Measurements from ENCODE around the gene PLEKHD1.

Gene PLEKHD1

DNA sequence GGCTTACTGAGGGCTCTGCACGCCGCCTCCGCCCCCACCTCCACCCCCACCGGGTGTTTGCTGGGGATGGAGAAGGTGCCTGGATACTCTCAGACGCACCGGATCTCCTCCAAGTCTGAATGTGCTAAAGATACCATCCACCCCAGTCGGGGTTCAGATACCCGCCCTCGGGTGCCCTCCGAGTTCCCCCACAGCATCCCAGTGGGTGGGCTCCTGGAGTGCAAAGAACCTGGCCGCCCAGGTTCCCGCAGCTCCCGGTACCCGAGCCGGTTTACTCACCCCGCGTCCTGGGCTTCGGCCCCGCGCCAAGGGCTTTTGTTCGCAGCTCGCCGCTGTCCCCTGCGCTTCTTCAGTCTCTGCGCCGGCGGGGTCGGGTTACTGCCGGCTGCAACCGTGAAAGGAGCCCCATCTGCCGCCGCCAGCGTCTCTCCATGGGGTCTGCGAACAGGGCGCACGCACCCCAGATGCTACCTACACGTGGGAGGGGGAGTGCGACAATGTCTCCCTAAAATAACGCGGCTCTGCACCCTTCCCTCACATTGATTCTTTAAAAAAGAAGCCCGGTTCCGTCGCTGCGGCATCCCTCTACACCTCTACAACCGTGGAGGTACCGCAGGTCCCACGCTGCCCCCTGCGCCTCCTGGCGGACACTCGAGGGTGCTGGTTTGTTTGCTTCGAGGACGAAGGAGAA lies 89.9 kb downstream of the PLEKHD1 start, which contains the start of gene CCDC177:
Gene CCDC177 (minus strand): TSS at position 609 of the 691 bp plus-strand sequence. CDS start 1,249 bp downstream, outside the sequence.
- Mint-ChIP-seq H3K4me1 (ENCODE audit: low read depth in 2 of 2) (peaks cover 9 to 12% of the 10 kb centered on the region in 2 donors), H3K36me3 (ENCODE audit: insufficient read depth) (no peaks in the 10 kb centered on the region), H3K27me3 (peaks cover 45 to 63% of the 10 kb centered on the region in 2 donors), H3K27ac (no peak within 1 kb of the TSS), H3K9me3 (no peaks in the 10 kb centered on the region), H3K4me3 (peak within 1 kb of the TSS; percentile 81 to 83)
- DNase-seq (peak; percentile 65 to 69 (median 65)), ATAC-seq (replicated peaks) (peak; percentile 90)

DNA sequence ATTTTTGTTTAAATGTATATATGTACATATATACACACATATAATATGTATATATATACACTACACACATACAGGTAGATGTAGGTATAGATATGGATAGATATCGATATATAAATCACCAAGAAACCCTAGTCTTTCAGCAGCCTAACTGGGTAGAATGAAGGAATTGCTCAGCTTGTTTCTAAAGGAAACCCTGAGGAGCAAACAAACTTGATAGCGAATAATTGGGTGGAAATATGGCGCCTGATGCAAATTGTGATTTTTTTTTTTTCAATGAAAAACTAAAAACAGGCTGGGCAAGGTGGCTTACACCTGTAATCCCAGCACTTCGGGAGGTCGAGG lies 90.4 kb downstream of the PLEKHD1 start:
- DNase-seq (no peak), ATAC-seq (replicated peaks) (no peak)
- H3K27ac Mint-ChIP-seq: no peak overlapping the region
- peaks cover 42 to 58% of the 10 kb centered on the region in 2 donors for H3K27me3 Mint-ChIP-seq
- H3K9me3 Mint-ChIP-seq: no peaks in the 10 kb centered on the region
- H3K4me3 Mint-ChIP-seq: peak overlapping the region; percentile 81 to 83
- H3K4me1 Mint-ChIP-seq (ENCODE audit: low read depth in 2 of 2): peaks cover 9 to 12% of the 10 kb centered on the region in 2 donors
- no peaks in the 10 kb centered on the region for H3K36me3 Mint-ChIP-seq (ENCODE audit: insufficient read depth)

DNA sequence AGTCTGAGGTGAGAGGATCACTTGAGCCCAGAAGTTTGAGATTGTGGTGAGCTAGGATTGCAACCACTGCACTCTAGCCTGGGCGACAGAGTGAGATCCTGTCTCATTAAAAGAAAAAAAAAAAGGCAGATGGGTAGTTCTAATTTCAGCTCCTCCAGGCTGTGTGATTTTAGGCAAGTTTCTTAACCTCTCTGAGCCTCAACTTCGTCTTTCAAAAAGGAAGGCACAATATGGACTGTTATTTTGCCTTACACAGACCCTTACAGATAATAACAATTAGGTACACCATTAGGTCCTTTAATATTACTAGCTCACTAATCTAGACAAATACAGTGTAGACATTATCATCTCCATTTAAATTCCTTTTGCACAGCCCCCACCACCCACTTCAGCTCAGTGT lies 94.9 kb downstream of the PLEKHD1 start:
- Mint-ChIP-seq H3K4me3 (no peak overlapping the region), H3K36me3 (ENCODE audit: insufficient read depth) (no peaks in the 10 kb centered on the region), H3K27ac (peak overlapping the region in 1 of 2 donors; percentile 50), H3K4me1 (ENCODE audit: low read depth in 2 of 2) (peaks cover 3% of the 10 kb centered on the region in 2 donors), H3K27me3 (peaks cover 21 to 25% of the 10 kb centered on the region in 2 donors), H3K9me3 (no peaks in the 10 kb centered on the region)
- ATAC-seq (replicated peaks) (no peak), DNase-seq (no peak)

DNA sequence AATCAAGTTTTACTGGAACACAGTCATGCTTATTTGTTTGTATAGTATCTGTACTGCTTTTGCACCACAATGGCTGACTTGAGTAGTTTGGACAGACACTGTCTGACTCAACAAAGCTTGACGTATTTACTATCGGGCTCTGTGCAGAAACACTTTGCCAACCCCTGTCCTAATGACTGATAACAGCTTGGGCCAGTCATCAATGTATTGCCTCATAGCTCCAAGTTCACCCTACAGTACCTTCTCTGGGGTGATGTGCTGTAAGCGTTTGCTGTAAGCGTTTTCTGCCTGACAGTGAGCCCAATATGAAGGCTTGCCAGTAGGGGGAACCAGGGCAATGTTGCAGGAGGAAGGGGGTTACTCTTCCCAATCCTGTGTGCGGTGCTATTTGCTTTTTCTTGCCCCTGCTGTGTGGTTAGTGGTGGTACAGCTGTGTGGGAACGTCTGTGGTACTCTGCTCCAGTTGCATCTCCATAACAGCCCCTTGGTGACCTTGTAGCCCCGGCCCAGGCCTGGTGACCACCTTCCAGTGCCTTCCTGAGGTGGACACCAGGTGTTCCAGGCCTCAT lies 95.6 kb downstream of the PLEKHD1 start:
- Mint-ChIP-seq H3K27me3 (peaks cover 16 to 18% of the 10 kb centered on the region in 2 donors), H3K9me3 (no peaks in the 10 kb centered on the region), H3K36me3 (ENCODE audit: insufficient read depth) (no peaks in the 10 kb centered on the region), H3K4me3 (no peak overlapping the region), H3K27ac (peak overlapping the region; percentile 44 to 50), H3K4me1 (ENCODE audit: low read depth in 2 of 2) (peaks cover 0 to 3% of the 10 kb centered on the region in 2 donors)
- DNase-seq (no peak), ATAC-seq (replicated peaks) (no peak)

All from effector memory CD8-positive, alpha-beta T cell (primary cell).